Forelimb muscle (tissue), 1 donor: ENCODE measurements around the gene DCDC2B. TPM values are rescaled to one million over a fixed set of nuclear protein-coding genes. Genes with fewer than 3 reads are reported as not detected.
"Not testable (repeated sequence)": the region's sequence is repeated elsewhere in the genome, so short reads cannot be mapped to it uniquely, and the experiment has no call there.

Source experiments
- DNase-seq: peaks from one replicate; pipeline ENCODE4 v3.0.0-alpha.2; 2013; ENCODE audit warnings: low read depth
- polyA plus RNA-seq: library from polyadenylated mRNA; unstranded; fragments of 120-200 nt; gene quantifications from one replicate; pipeline ENCODE4 v1.2.1, GENCODE V29; 2013; ENCODE audit not compliant: insufficient read length

DCDC2B gene
- polyA plus RNA-seq, 1 donor = 0.66 TPM

DNA sequence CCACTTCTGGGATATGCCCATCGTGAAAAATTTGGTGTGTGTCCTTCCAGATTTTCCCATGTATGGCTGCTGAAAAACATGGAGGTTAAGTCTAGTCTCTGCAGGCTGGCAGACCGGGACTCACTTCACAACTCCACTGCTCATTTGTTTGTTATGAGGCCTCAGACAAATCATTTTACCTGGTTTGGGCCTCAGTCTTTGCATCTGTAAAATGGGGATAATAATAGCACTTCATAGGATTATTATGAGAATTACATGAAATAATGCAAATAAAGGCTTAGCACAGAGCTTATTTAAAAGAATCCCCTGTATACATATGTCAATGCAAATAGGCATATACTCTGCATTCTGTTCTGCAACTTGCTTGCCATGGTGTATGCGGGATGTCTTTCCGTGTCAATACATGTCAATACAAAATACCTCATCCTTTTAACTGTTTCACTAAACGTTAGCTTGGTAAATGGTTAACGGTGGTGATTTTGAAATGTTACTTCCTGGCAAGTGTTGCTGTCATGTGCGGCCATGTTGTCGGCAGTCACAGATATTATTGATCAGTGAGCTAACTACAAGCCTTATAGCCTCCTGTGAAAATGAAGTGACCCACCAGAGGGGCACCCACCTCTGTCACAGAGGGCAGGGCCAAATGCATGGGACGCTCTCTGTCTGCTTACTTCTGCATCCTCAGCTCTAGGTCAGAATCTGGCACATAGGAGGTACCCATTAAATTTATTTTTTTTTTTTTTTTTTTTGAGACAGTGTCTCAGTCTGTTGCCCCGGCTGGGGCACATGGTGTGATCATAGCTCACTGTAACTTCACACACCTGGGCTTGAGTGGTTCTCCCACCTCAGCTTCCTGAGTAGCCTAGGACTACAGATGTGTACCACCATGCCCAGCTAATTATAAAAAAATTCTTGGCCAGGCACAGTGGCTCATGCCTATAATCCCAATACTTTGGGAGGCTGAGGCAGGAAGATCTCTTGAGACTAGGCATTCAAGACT, 46.5 kb downstream of the DCDC2B start:
- DNase-seq = no peak

DNA sequence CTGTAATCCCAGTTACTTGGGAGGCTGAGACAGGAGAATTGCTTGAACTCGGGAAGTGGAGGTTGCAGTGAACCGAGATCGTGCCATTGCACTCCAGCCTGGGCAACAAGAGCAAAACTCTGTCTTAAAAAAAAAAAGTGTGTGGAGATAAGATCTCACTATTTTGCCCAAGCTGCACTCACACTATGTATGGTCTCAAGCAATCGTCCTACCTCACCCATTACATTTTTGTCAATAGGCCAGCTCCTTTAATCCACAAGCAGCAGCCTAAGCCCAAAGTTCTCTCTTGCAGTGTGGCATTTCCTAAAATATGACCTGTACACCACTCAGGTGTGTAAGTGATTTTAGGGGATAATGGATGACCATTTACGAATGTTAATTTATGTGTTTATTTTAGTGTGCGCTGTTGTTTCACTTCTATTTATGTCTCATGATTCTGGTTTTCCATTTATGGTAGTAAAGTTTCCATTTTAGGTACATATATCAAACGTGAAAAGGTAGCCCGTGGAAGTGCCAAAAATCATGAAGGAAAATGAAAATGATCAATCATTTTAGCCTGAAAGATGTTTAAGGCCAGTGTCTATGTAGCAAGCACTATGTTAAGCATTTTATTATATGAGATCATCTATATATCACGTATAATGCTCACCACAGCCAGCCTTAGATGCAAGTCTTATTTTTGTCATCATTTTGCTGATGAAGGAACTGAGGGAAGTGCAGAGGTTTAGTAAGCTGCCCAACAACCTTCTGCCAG, 47.8 kb downstream of the DCDC2B start:
- DNase-seq = no peak

DNA sequence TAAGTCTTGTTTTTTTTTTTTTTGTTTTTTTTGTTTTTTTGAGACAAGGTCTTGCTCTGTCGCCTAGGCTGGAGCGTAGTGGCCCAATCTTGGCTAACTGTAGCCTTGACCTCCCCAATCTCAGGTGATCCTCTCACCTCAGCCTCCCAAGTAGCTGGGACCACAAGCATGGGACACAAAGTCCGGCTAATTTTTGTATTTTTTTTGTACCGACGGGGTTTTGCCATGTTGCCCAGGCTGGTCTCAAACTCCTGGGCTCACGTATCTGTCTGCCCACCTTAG, 48.3 kb downstream of the DCDC2B start:
- DNase-seq = no peak

DNA sequence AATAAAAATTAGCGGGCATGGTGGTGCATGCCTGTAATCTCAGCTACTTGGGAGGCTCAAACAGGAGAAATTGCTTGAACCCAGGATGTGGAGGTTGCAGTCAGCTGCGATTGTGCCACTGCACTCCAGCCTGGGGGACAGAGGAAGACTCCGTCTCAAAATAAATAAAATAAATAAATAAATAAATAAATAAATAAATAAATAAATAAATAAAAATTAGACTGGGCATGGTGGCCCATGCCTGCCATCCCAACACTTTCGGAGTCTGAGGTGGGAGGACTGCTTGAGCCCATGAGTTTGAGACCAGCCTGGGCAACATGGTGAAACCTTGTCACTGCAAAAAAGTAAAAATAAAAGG, 54.3 kb downstream of the DCDC2B start:
- not testable (repeated sequence) for DNase-seq

DNA sequence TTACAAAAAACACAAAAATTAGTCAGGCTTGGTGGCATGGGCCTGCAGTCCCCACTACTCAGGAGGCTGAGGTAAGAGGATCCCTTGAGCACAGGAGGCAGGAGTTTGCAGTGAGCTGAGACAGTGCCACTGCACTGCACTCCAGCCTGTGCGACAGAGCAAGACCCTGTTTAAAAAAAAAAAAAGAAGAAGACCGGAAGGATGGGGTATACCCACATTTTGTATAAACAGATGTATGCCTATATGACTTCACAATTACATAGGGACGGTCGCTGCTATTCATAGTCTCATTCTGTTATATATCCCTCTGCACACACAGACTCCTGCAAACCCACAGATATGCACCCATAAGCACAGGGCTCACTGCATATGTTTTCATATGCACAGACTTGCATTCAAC, 54.9 kb downstream of the DCDC2B start:
- DNase-seq = no peak

Other genes starting within 250 kb of the DCDC2B start
- gene KHDRBS1, start 195.2 kb upstream of the DCDC2B start, polyA plus RNA-seq = 123 TPM
- 13.5 TPM for gene TMEM39B, start 136.2 kb upstream of the DCDC2B start, polyA plus RNA-seq
- 23.4 TPM for gene KPNA6, start 101.0 kb upstream of the DCDC2B start, polyA plus RNA-seq
- gene TXLNA, start 29.4 kb upstream of the DCDC2B start, polyA plus RNA-seq = 28.5 TPM
- gene CCDC28B, start 8.5 kb upstream of the DCDC2B start, polyA plus RNA-seq = 57.8 TPM
- gene IQCC, start 3.4 kb upstream of the DCDC2B start, polyA plus RNA-seq = 2.5 TPM
- 7.3 TPM for gene TMEM234, start 13.3 kb downstream of the DCDC2B start, polyA plus RNA-seq
- 164 TPM for gene EIF3I, start 13.3 kb downstream of the DCDC2B start, polyA plus RNA-seq
- gene FAM167B, start 38.1 kb downstream of the DCDC2B start, polyA plus RNA-seq = 4.0 TPM
- gene LCK, start 42.2 kb downstream of the DCDC2B start, polyA plus RNA-seq = 0.35 TPM
- gene HDAC1, start 83.0 kb downstream of the DCDC2B start, polyA plus RNA-seq = 40.1 TPM
- gene MARCKSL1, start 127.1 kb downstream of the DCDC2B start, polyA plus RNA-seq = 136 TPM
- gene FAM229A, start 153.4 kb downstream of the DCDC2B start, polyA plus RNA-seq = 7.0 TPM
- gene TSSK3, start 153.4 kb downstream of the DCDC2B start, polyA plus RNA-seq = 2.9 TPM
- 39.6 TPM for gene BSDC1, start 185.4 kb downstream of the DCDC2B start, polyA plus RNA-seq